CD4-positive, alpha-beta T cell treated with Interleukin-15 for 4 hours (primary cell): ENCODE data around the gene LRRC4C.

Experiments
- DNase-seq: peaks from one replicate; pipeline ENCODE4 v3.0.0-alpha.2; 2020; ENCODE audit warnings: low spot score

Gene LRRC4C

GRCh38 chr11:41250408-41250935 is 209.0 kb downstream of the LRRC4C start:
- DNase-seq: no peak

- DNase-seq: no peak
Measured at GRCh38 chr11:41247621-41248020, 211.8 kb downstream of the LRRC4C start.

- DNase-seq: no peak
Measured at GRCh38 chr11:41246399-41246745, 213.1 kb downstream of the LRRC4C start.

GRCh38 chr11:41245704-41246398 is 213.6 kb downstream of the LRRC4C start:
- no peak for DNase-seq

- no peak for DNase-seq
Measured at GRCh38 chr11:41245184-41245583, 214.3 kb downstream of the LRRC4C start.

- DNase-seq: no peak
Measured at GRCh38 chr11:41237382-41237781, 222.1 kb downstream of the LRRC4C start.

GRCh38 chr11:41235668-41236067 is 223.8 kb downstream of the LRRC4C start:
- DNase-seq: no peak

- no peak for DNase-seq
Measured at GRCh38 chr11:41225856-41226633, 233.4 kb downstream of the LRRC4C start.

GRCh38 chr11:41222236-41222635 is 237.2 kb downstream of the LRRC4C start:
- DNase-seq: no peak

- no peak for DNase-seq
Measured at GRCh38 chr11:41206388-41206787, 253.1 kb downstream of the LRRC4C start.

- no peak for DNase-seq
Measured at GRCh38 chr11:41201156-41201555, 258.3 kb downstream of the LRRC4C start.

- DNase-seq: no peak
Measured at GRCh38 chr11:41190437-41191082, 268.9 kb downstream of the LRRC4C start.

GRCh38 chr11:41189701-41190436 is 269.6 kb downstream of the LRRC4C start:
- DNase-seq: no peak

- DNase-seq: no peak
Measured at GRCh38 chr11:41177791-41178190, 281.7 kb downstream of the LRRC4C start.

- no peak for DNase-seq
Measured at GRCh38 chr11:41175304-41175972, 284.0 kb downstream of the LRRC4C start.

- no peak for DNase-seq
Measured at GRCh38 chr11:41146326-41146725, 313.1 kb downstream of the LRRC4C start.

GRCh38 chr11:41145420-41145819 is 314.0 kb downstream of the LRRC4C start:
- no peak for DNase-seq

GRCh38 chr11:41134971-41135370 is 324.5 kb downstream of the LRRC4C start:
- no peak for DNase-seq

GRCh38 chr11:41133023-41133422 is 326.4 kb downstream of the LRRC4C start:
- DNase-seq: no peak

GRCh38 chr11:41121600-41121999 is 337.9 kb downstream of the LRRC4C start:
- no peak for DNase-seq

- no peak for DNase-seq
Measured at GRCh38 chr11:41119484-41119883, 340.0 kb downstream of the LRRC4C start.

- DNase-seq: no peak
Measured at GRCh38 chr11:41118521-41118920, 340.9 kb downstream of the LRRC4C start.
